ENCODE measurements around the gene XIRP2. TPM values are rescaled to one million over a fixed set of nuclear protein-coding genes. Genes with fewer than 3 reads are reported as not detected.
"Not testable (repeated sequence)": the region's sequence is repeated elsewhere in the genome, so short reads cannot be mapped to it uniquely, and the experiment has no call there.

The XIRP2 gene
- total and polyA plus RNA-seq, 2 of the 4 experiments (the other 2 are of a cell fraction) = 0.05 to 0.18 TPM

DNA sequence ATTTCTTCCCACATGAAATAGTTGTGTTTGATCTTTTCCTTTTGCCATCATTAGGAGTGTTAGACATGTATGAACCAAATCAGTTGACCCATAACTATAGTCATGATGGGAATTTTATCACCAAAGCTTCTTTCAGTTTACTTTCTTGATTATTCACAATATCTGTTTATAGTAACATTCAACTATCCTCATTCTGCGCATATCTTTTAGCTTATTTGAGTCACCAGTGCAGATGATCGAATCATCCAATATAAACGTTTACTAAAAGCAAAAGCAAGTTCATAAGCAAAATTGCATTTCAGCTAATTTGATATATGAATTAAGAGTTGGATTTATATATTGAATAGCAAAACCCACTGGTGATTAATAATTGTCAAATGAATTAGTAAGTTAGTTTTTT lies 216.4 kb downstream of the XIRP2 start:
- H2AK5ac ChIP-seq (ENCODE audit: low read depth, low read length) = no peak overlapping the region
- no peak overlapping the region for H3K4me2 ChIP-seq (ENCODE audit: low read depth, low read length)
- TF ChIP-seq, protein P1, sequence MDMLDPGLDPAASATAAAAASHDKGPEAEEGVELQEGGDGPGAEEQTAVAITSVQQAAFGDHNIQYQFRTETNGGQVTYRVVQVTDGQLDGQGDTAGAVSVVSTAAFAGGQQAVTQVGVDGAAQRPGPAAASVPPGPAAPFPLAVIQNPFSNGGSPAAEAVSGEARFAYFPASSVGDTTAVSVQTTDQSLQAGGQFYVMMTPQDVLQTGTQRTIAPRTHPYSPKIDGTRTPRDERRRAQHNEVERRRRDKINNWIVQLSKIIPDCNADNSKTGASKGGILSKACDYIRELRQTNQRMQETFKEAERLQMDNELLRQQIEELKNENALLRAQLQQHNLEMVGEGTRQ (IDR thresholded peaks at IDR 0.05; ENCODE audit: low read depth, low read length) = no peak
- no peak for TF ChIP-seq BHLHE40 (IDR thresholded peaks at IDR 0.05; ENCODE audit: low read depth, low read length)
- no peak for TF ChIP-seq CHD1 (IDR thresholded peaks at IDR 0.05; ENCODE audit: low read depth, low read length)
- TF ChIP-seq SMC3 (IDR thresholded peaks at IDR 0.05; ENCODE audit: low read depth, low read length) = no peak
- no peak for TF ChIP-seq FOS (IDR thresholded peaks at IDR 0.05; ENCODE audit: low read depth, low read length)
- no peak for TF ChIP-seq RAD21 (IDR thresholded peaks at IDR 0.05; ENCODE audit: low read length)
- no peak overlapping the region for H2BK120ac ChIP-seq (ENCODE audit: low read depth, low read length)
- H3K9ac ChIP-seq (ENCODE audit: low read depth, low read length) = no peak overlapping the region
- H2AFZ ChIP-seq (replicated peaks; ENCODE audit: low read length, poor library complexity) = no peak overlapping the region
- no peak overlapping the region for H3K56ac ChIP-seq (ENCODE audit: extremely low read depth, insufficient read depth, low read length)
- BruUV-seq (replicated peaks) = no TSS peak
- no peak overlapping the region for H4K8ac ChIP-seq (ENCODE audit: low read depth in 2 of 2, low read length in 2 of 2)
- no peak overlapping the region for H2BK15ac ChIP-seq (ENCODE audit: low read depth, low read length)
- H3K4me1 ChIP-seq (ENCODE audit: control insufficient read depth, insufficient read depth, low read length) = no peaks in the 10 kb centered on the region
- dilution Hi-C loops (cut with HindIII; ENCODE audit: low sequenced_read_pairs, unreplicated experiment) = no loop called here
- H3K27me3 ChIP-seq (ENCODE audit: control insufficient read depth, insufficient read depth, low read length) = no peaks in the 10 kb centered on the region
- H2BK20ac ChIP-seq (ENCODE audit: low read depth, low read length) = no peak overlapping the region
- H3K4ac ChIP-seq (ENCODE audit: low read depth, low read length) = no peak overlapping the region
- H3K18ac ChIP-seq (ENCODE audit: low read depth, low read length) = no peak overlapping the region
- no peaks in the 10 kb centered on the region for H3K9me1 ChIP-seq (ENCODE audit: insufficient read depth, low read length)
- no CpG with 5 or more reads among the region's 3 CpGs for WGBS, 2 experiments (ENCODE audit: extremely low coverage in 2 of 2, insufficient read length in 1 of 2)
- ChIA-PET POLR2A (ENCODE audit: unreplicated experiment) (no interaction called here), CTCF (interaction anchor here (0.5 kb wide), 1 partner anchor 50 kb away, joined by 5 read pairs; no protein-coding TSS in a partner anchor)
- DNase-seq (peak; percentile 53), ATAC-seq (ENCODE audit: low read depth) (peak; percentile 67)
- no peak overlapping the region for H4K5ac ChIP-seq (ENCODE audit: low read depth, low read length)
- no peak overlapping the region for H3K27ac ChIP-seq (ENCODE audit: insufficient read depth, low read length)
- no peaks in the 10 kb centered on the region for H3K36me3 ChIP-seq (ENCODE audit: control insufficient read depth, insufficient read depth, low read length)
- H3K23ac ChIP-seq (ENCODE audit: low read depth, low read length) = no peak overlapping the region
- H3K14ac ChIP-seq (replicated peaks; ENCODE audit: low read depth, low read length) = no peak overlapping the region
- no peaks in the 10 kb centered on the region for H4K20me1 ChIP-seq (ENCODE audit: insufficient read depth, low read length)
- H2BK5ac ChIP-seq (ENCODE audit: low read depth, low read length, poor library complexity, severe bottlenecking) = peak overlapping the region; percentile 45
- intact Hi-C loops (cut with micrococcal nuclease) = no loop called here
- no peak overlapping the region for H4K91ac ChIP-seq (ENCODE audit: insufficient read depth, low read depth, low read length)
- no peak overlapping the region for H2AK9ac ChIP-seq (replicated peaks; ENCODE audit: low read depth, low read length, poor library complexity)
- no peaks in the 10 kb centered on the region for H3K79me1 ChIP-seq (ENCODE audit: low read depth in 1 of 2, low read length in 2 of 2)
- H3K9me3 ChIP-seq (ENCODE audit: control insufficient read depth, insufficient read depth, low read length) = no peaks in the 10 kb centered on the region
- in situ Hi-C loops (cut with MboI; ENCODE audit: low sequenced_read_pairs) = no loop called here
- no peak overlapping the region for H3K4me3 ChIP-seq (ENCODE audit: insufficient read depth, low read depth, low read length)

DNA sequence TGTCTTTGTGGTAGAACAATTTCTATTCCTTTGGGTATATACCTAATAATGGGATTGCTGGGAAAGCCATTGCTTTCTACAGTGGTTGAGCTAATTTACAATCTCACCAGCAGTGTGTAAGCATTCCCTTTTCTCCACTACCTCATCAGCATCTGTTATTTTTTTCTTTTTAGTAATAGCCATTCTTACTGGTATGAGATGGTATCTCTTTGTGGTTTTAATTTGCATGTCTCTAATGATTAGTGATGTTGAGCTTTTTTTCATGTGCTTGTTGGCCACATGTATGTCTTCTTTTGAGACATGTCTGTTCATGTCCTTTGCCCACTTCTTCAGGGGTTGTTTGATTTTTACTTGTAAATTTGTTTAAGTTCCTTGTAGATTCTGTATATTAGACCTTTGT lies 221.4 kb downstream of the XIRP2 start:
- H3K4me3 ChIP-seq (ENCODE audit: insufficient read depth, low read depth, low read length); CTCF ChIA-PET; H3K36me3 ChIP-seq (ENCODE audit: control insufficient read depth, insufficient read depth, low read length); ATAC-seq (ENCODE audit: low read depth); H3K56ac ChIP-seq (ENCODE audit: extremely low read depth, insufficient read depth, low read length); H3K4me1 ChIP-seq (ENCODE audit: control insufficient read depth, insufficient read depth, low read length); POLR2A ChIA-PET (ENCODE audit: unreplicated experiment); H2BK20ac ChIP-seq (ENCODE audit: low read depth, low read length); H3K9me3 ChIP-seq (ENCODE audit: control insufficient read depth, insufficient read depth, low read length); H3K9ac ChIP-seq (ENCODE audit: low read depth, low read length); in situ Hi-C loops (cut with MboI; ENCODE audit: low sequenced_read_pairs); H2BK15ac ChIP-seq (ENCODE audit: low read depth, low read length); H2AFZ ChIP-seq (replicated peaks; ENCODE audit: low read length, poor library complexity); H3K27ac ChIP-seq (ENCODE audit: insufficient read depth, low read length); H2BK120ac ChIP-seq (ENCODE audit: low read depth, low read length); dilution Hi-C loops (cut with HindIII; ENCODE audit: low sequenced_read_pairs, unreplicated experiment); H3K79me1 ChIP-seq (ENCODE audit: low read depth in 1 of 2, low read length in 2 of 2); H3K23ac ChIP-seq (ENCODE audit: low read depth, low read length); H2AK9ac ChIP-seq (replicated peaks; ENCODE audit: low read depth, low read length, poor library complexity); H3K9me1 ChIP-seq (ENCODE audit: insufficient read depth, low read length); H4K91ac ChIP-seq (ENCODE audit: insufficient read depth, low read depth, low read length); H4K20me1 ChIP-seq (ENCODE audit: insufficient read depth, low read length); H3K27me3 ChIP-seq (ENCODE audit: control insufficient read depth, insufficient read depth, low read length); H3K4ac ChIP-seq (ENCODE audit: low read depth, low read length); H3K4me2 ChIP-seq (ENCODE audit: low read depth, low read length); H4K8ac ChIP-seq (ENCODE audit: low read depth in 2 of 2, low read length in 2 of 2); intact Hi-C loops (cut with micrococcal nuclease); H3K14ac ChIP-seq (replicated peaks; ENCODE audit: low read depth, low read length); DNase-seq; BruUV-seq (replicated peaks); H2AK5ac ChIP-seq (ENCODE audit: low read depth, low read length): not testable (repeated sequence)
- H4K5ac ChIP-seq (ENCODE audit: low read depth, low read length) = peak overlapping the region; percentile 40; the same call in 1 of the 2 replicates
- peak overlapping the region; percentile 74; the same call in 1 of the 2 replicates for H3K18ac ChIP-seq (ENCODE audit: low read depth, low read length)
- H2BK5ac ChIP-seq (ENCODE audit: low read depth, low read length, poor library complexity, severe bottlenecking) = peak overlapping the region; percentile 45
